ENCODE results near the gene IGDCC3. TPM values are rescaled to one million over a fixed set of nuclear protein-coding genes. Genes with fewer than 3 reads are reported as not detected.

Gene IGDCC3
- polyA plus RNA-seq, 1 donor (not counting 4 experiments of a cell fraction or from before 2014, with no cell fraction given) = not detected

GRCh38 chr15:65409036-65409631 lies 31.3 kb upstream of the IGDCC3 start:
- Histone ChIP-seq H3K9me3 (ENCODE audit: control insufficient read depth, low read depth, low read length) (no peaks in the 10 kb centered on the region), H3K4me2 (ENCODE audit: control insufficient read depth, extremely low read depth, insufficient read depth, low read depth, low read length) (no peak overlapping the region), H3K79me2 (ENCODE audit: control insufficient read depth, insufficient read depth, low read length) (no peaks in the 10 kb centered on the region), H3K27ac (ENCODE audit: control insufficient read depth, insufficient read depth, low read length) (no peak overlapping the region), H4K20me1 (ENCODE audit: control insufficient read depth, extremely low read depth, insufficient read depth, low read length) (no peaks in the 10 kb centered on the region), H3K27me3 (ENCODE audit: control insufficient read depth, extremely low read depth, insufficient read depth, low read length) (peaks cover 21% of the 10 kb centered on the region), H3K4me3 (ENCODE audit: control insufficient read depth in 2 of 3, extremely low read depth in 1 of 3, insufficient read depth in 2 of 3, low read depth in 1 of 3, low read length in 3 of 3) (no peak overlapping the region), H3K36me3 (ENCODE audit: control insufficient read depth in 2 of 2, extremely low read depth in 1 of 2, insufficient read depth in 2 of 2, low read length in 2 of 2) (no peaks in the 10 kb centered on the region), H3K4me1 (ENCODE audit: control insufficient read depth, extremely low read depth, insufficient read depth, low read length) (peaks cover 5% of the 10 kb centered on the region), H3K9me1 (ENCODE audit: control insufficient read depth, extremely low read depth, insufficient read depth, low read length) (no peaks in the 10 kb centered on the region), H2AFZ (ENCODE audit: control insufficient read depth, low read length) (no peak overlapping the region), H3K9ac (ENCODE audit: control insufficient read depth, extremely low read depth, insufficient read depth, low read length) (no peak overlapping the region)
- no peak for FAIRE-seq
- TF ChIP-seq EZH2 (IDR thresholded peaks at IDR 0.05; ENCODE audit: low read length) (no peak), CTCF (optimal IDR thresholded peaks at IDR 0.05 in 1 of 3, IDR thresholded peaks at IDR 0.05 in 1 of 3, conservative IDR thresholded peaks at IDR 0.05 in 1 of 3; ENCODE audit: extremely low read depth in 1 of 3, insufficient read depth in 2 of 3, low read length in 3 of 3) (no peak)
- dilution Hi-C loops (cut with MboI; ENCODE audit: extremely low pct_ligation_motif_present, low sequenced_read_pairs) = no loop called here
- no peak for DNase-seq (ENCODE audit: low read depth, low spot score)

GRCh38 chr15:65408324-65409035 lies 30.7 kb upstream of the IGDCC3 start:
- no peak overlapping the region for H3K9ac ChIP-seq (ENCODE audit: control insufficient read depth, extremely low read depth, insufficient read depth, low read length)
- FAIRE-seq (no peak), DNase-seq (ENCODE audit: low read depth, low spot score) (no peak)
- dilution Hi-C loops (cut with MboI; ENCODE audit: extremely low pct_ligation_motif_present, low sequenced_read_pairs) = no loop called here
- no peaks in the 10 kb centered on the region for H3K36me3 ChIP-seq (ENCODE audit: control insufficient read depth in 2 of 2, extremely low read depth in 1 of 2, insufficient read depth in 2 of 2, low read length in 2 of 2)
- no peak overlapping the region for H2AFZ ChIP-seq (ENCODE audit: control insufficient read depth, low read length)
- peaks cover 26% of the 10 kb centered on the region for H3K27me3 ChIP-seq (ENCODE audit: control insufficient read depth, extremely low read depth, insufficient read depth, low read length)
- H3K9me3 ChIP-seq (ENCODE audit: control insufficient read depth, low read depth, low read length) = no peaks in the 10 kb centered on the region
- no peak overlapping the region for H3K4me2 ChIP-seq (ENCODE audit: control insufficient read depth, extremely low read depth, insufficient read depth, low read depth, low read length)
- no peaks in the 10 kb centered on the region for H3K9me1 ChIP-seq (ENCODE audit: control insufficient read depth, extremely low read depth, insufficient read depth, low read length)
- H4K20me1 ChIP-seq (ENCODE audit: control insufficient read depth, extremely low read depth, insufficient read depth, low read length) = no peaks in the 10 kb centered on the region
- H3K4me3 ChIP-seq (ENCODE audit: control insufficient read depth in 2 of 3, extremely low read depth in 1 of 3, insufficient read depth in 2 of 3, low read depth in 1 of 3, low read length in 3 of 3) = no peak overlapping the region
- no peaks in the 10 kb centered on the region for H3K79me2 ChIP-seq (ENCODE audit: control insufficient read depth, insufficient read depth, low read length)
- TF ChIP-seq CTCF (optimal IDR thresholded peaks at IDR 0.05 in 1 of 3, IDR thresholded peaks at IDR 0.05 in 1 of 3, conservative IDR thresholded peaks at IDR 0.05 in 1 of 3; ENCODE audit: extremely low read depth in 1 of 3, insufficient read depth in 2 of 3, low read length in 3 of 3) = no peak
- TF ChIP-seq EZH2 (IDR thresholded peaks at IDR 0.05; ENCODE audit: low read length) = no peak
- H3K27ac ChIP-seq (ENCODE audit: control insufficient read depth, insufficient read depth, low read length) = no peak overlapping the region
- H3K4me1 ChIP-seq (ENCODE audit: control insufficient read depth, extremely low read depth, insufficient read depth, low read length) = peaks cover 5% of the 10 kb centered on the region

Data from keratinocyte (primary cell).